Prostate gland (tissue), 2 donors: ENCODE results near the gene POLD3. TPM values are rescaled to one million over a fixed set of nuclear protein-coding genes. Genes with fewer than 3 reads are reported as not detected.

Source experiments
- DNase-seq: peaks from one replicate; pipeline ENCODE4 v3.0.0-alpha.2; 2019; ENCODE audit warnings: low spot score
- H3K27ac ChIP-seq, 2 donors: fragments of 200-600 bp; sonication (generic); 2 replicates each; pipeline ENCODE4 v1.5.1; 2017 to 2019
- H3K27me3 ChIP-seq: fragments of 200-600 bp; sonication (generic); replicated peaks from 2 replicates; pipeline ENCODE4 v1.5.1; 2019; ENCODE audit not compliant: insufficient read depth
- H3K36me3 ChIP-seq, 2 donors: fragments of 200-600 bp; sonication (generic); 1 replicate in 1 of 2; 2 replicates in 1 of 2; pipeline versions ENCODE4 v1.5.1 to v1.8.1; 2017 to 2019
- H3K4me1 ChIP-seq: fragments of 200-600 bp; sonication (generic); replicated peaks from 2 replicates; pipeline ENCODE4 v1.5.1; 2019
- H3K4me3 ChIP-seq, 2 donors: fragments of 200-600 bp; sonication (generic); 2 replicates each; pipeline ENCODE4 v1.5.1; 2017 to 2019
- H3K9me3 ChIP-seq: fragments of 200-600 bp; sonication (generic); 2 replicates; pipeline ENCODE4 v1.5.1; 2017
- POLR2A ChIP-seq: fragments of 450-650 bp; IDR thresholded peaks from one replicate; pipeline ENCODE4 v1.6.1; 2016; ENCODE audit warnings: antibody characterized with exemption, mild to moderate bottlenecking
- POLR2AphosphoS5 ChIP-seq: sonication (generic); formaldehyde crosslinking; IDR thresholded peaks from one replicate; pipeline ENCODE4 v1.6.1; 2017; ENCODE audit warnings: antibody characterized with exemption
- WGBS: methylation state at CpG from one replicate; pipeline ENCODE4 v1.1.5; 2018; 5-methylcytosine and 5-hydroxymethylcytosine counted together
- intact Hi-C: fragments of 100-400 bp; cut with DNase I; formaldehyde crosslinking; loops from one replicate; pipeline ENCODE4 v1.14.2; 2022
- total RNA-seq, 2 donors: library from RNA; depleted of rRNA; stranded (reverse); fragments of >200 nt; gene quantifications; one replicate each; pipeline ENCODE4 v1.1.0, GENCODE V29; 2016
- TF ChIP-seq, protein P1 (sequence below), 4 experiments: fragments of 200-600 bp in 2 of 4; fragments of 450-650 bp in 2 of 4; sonication (generic) in 2 of 4; IDR thresholded peaks; 1 replicate in 3 of 4; 2 replicates in 1 of 4; pipeline ENCODE4 v1.5.1; 2016 to 2019; ENCODE audit warnings: antibody characterized with exemption in 4 of 4, mild to moderate bottlenecking in 2 of 4, moderate library complexity in 2 of 4

POLD3 gene
- total RNA-seq, 2 donors from 2014 or later = 9.0 to 11.8 TPM

DNA sequence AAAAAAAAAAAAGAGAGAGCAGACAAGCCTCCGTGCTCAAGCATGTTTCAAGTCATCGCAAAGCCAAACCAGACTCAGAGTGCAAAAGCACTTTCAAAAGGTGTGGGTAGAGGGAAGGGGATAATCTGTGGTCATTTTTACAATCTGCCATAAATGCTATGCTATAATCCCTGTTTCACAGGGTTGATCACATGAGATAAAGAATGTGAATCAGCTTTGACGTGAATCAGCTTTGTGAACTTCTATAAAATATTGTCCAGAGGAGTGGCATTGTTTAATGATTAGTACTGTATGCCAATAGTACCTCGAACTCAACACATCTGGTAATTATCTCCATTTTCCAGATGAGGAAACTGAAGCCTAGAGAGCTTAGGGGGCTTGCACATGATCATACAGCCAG, 20.0 kb upstream of the POLD3 start:
- TF ChIP-seq POLR2A (no peak), POLR2AphosphoS5 (no peak)
- TF ChIP-seq, protein P1, sequence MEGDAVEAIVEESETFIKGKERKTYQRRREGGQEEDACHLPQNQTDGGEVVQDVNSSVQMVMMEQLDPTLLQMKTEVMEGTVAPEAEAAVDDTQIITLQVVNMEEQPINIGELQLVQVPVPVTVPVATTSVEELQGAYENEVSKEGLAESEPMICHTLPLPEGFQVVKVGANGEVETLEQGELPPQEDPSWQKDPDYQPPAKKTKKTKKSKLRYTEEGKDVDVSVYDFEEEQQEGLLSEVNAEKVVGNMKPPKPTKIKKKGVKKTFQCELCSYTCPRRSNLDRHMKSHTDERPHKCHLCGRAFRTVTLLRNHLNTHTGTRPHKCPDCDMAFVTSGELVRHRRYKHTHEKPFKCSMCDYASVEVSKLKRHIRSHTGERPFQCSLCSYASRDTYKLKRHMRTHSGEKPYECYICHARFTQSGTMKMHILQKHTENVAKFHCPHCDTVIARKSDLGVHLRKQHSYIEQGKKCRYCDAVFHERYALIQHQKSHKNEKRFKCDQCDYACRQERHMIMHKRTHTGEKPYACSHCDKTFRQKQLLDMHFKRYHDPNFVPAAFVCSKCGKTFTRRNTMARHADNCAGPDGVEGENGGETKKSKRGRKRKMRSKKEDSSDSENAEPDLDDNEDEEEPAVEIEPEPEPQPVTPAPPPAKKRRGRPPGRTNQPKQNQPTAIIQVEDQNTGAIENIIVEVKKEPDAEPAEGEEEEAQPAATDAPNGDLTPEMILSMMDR (IDR thresholded peaks at IDR 0.05) = no peak
- intact Hi-C loops = no loop called here
- no peaks in the 10 kb centered on the region for H3K27me3 ChIP-seq
- WGBS = 51% methylated on average over 4 of the region's 4 CpGs
- no peak overlapping the region for H3K27ac ChIP-seq
- H3K9me3 ChIP-seq = no peaks in the 10 kb centered on the region
- H3K4me1 ChIP-seq = no peaks in the 10 kb centered on the region
- no peak overlapping the region for H3K4me3 ChIP-seq
- DNase-seq = no peak
- H3K36me3 ChIP-seq = no peaks in the 10 kb centered on the region

DNA sequence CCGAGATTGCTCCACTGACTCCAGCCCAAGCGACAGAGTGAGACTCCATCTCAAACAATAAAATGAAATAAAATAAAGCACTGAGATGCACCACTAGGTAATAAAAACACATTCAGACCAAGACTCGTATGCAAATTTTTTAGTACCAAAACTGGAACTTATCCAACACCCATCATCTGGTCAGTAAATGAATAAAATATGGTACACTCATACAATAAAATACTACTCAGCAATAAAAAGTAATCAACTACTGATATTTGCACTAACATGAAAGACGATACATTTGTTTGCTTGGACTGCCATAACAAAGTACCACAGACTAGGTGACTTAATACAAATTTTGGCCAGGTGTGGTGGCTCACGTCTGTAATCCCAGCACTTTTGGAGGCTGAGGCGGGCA, 17.8 kb upstream of the POLD3 start:
- Histone ChIP-seq H3K4me1 (no peaks in the 10 kb centered on the region), H3K36me3 (no peaks in the 10 kb centered on the region), H3K9me3 (no peaks in the 10 kb centered on the region), H3K4me3 (no peak overlapping the region), H3K27ac (no peak overlapping the region), H3K27me3 (no peaks in the 10 kb centered on the region)
- no peak for DNase-seq
- TF ChIP-seq POLR2A (no peak), POLR2AphosphoS5 (no peak)
- TF ChIP-seq, protein P1 (IDR thresholded peaks at IDR 0.05) = no peak
- WGBS = 67% methylated on average over 6 of the region's 6 CpGs
- intact Hi-C loops = no loop called here

DNA sequence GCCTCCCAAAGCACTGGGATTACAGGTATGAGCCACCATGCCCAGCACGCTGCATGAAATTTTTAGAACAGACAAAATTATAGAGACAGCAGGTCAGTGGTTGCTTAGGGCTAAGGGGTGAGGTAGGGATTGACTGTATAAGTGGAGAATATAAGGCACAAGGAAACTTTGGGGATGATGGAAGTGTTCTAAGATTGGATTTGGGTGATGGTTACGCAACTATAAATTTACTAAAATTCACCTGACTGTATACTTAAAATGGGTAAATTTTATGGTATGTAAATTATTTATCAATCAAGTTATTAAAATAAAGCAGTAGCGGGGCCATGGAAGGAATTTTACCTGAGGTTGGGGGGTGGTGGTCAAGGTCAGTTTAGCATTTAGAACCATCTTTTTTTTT, 16.4 kb upstream of the POLD3 start:
- no peaks in the 10 kb centered on the region for H3K27me3 ChIP-seq
- no peak for DNase-seq
- 97% methylated on average over 3 of the region's 3 CpGs for WGBS
- intact Hi-C loops = no loop called here
- no peak overlapping the region for H3K27ac ChIP-seq
- H3K36me3 ChIP-seq = no peaks in the 10 kb centered on the region
- no peaks in the 10 kb centered on the region for H3K9me3 ChIP-seq
- no peak overlapping the region for H3K4me3 ChIP-seq
- TF ChIP-seq POLR2A (no peak), POLR2AphosphoS5 (no peak)
- TF ChIP-seq, protein P1 (IDR thresholded peaks at IDR 0.05) = no peak
- no peaks in the 10 kb centered on the region for H3K4me1 ChIP-seq

DNA sequence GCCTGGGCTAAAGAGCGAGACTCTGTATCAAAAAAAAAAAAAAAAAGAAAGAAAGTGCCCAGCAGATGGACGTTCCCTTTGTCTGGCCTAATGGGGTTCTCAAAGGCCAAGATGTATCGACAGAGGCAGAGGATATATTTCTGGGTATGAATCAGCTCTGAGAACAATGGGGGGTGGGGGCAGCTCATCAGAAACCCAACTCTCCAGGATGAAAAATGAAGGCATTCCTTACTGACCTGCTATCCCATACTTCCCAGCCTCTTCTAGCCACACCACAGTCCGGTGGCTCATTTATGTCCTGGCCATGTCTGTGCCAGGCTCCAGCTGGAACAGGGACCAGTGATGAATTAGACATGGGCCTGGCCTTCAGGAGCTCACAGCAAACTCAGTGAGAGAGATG, 15.2 kb upstream of the POLD3 start:
- intact Hi-C loops = no loop called here
- H3K36me3 ChIP-seq = no peaks in the 10 kb centered on the region
- no peak for TF ChIP-seq POLR2A
- TF ChIP-seq, protein P1 (IDR thresholded peaks at IDR 0.05) = no peak
- no peak for TF ChIP-seq POLR2AphosphoS5
- no peak overlapping the region for H3K4me3 ChIP-seq
- H3K4me1 ChIP-seq = no peaks in the 10 kb centered on the region
- no peak overlapping the region for H3K27ac ChIP-seq
- no peaks in the 10 kb centered on the region for H3K9me3 ChIP-seq
- H3K27me3 ChIP-seq = no peaks in the 10 kb centered on the region
- 81% methylated on average over 4 of the region's 4 CpGs for WGBS
- no peak for DNase-seq

DNA sequence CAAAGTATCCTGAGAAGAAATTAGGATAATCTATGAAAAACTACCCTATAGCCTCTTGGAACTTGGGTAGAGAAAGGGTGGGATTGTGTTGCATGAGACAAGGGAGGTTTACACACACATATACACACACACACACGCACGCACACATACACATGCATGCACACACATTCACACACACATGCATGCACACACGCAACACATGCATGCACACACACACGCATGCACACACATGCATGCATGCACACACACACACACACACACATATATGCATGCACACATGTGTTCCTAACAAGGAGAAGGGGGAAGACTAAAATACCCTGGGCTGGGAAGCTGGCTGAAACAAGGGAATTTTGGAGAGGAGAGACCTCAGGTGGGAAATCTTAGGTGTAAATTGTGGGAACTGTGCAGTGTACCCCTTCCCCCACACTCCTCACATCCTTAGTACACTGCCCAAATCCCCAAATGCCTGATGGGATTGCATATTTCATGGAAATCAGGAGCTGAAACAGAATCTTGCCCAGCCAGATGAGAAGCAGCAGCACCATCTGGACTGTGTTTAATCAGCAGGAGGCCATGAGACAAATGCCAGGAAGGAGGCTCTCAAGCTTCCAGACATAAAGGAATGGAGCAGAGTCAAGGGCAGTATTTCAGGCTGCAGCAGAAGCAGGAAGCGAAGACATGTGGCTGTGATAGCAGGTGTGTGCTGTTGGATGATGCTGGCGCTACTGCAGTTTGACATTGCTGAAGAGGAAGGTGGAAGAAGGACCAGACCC, 14.6 kb upstream of the POLD3 start:
- H3K4me3 ChIP-seq = no peak overlapping the region
- 75% methylated on average over 6 of the region's 6 CpGs for WGBS
- intact Hi-C loops = no loop called here
- no peak for DNase-seq
- H3K4me1 ChIP-seq = no peaks in the 10 kb centered on the region
- no peak overlapping the region for H3K27ac ChIP-seq
- H3K9me3 ChIP-seq = no peaks in the 10 kb centered on the region
- TF ChIP-seq POLR2A = no peak
- no peak for TF ChIP-seq POLR2AphosphoS5
- TF ChIP-seq, protein P1 (IDR thresholded peaks at IDR 0.05) = no peak
- H3K36me3 ChIP-seq = no peaks in the 10 kb centered on the region
- H3K27me3 ChIP-seq = no peaks in the 10 kb centered on the region
